AG04449 (cell line): ENCODE data around the gene BBLN.

Experiments used
- CTCF ChIA-PET: fragments of 350-600 bp; formaldehyde crosslinking; extraction: SDS; loops from one replicate; lab custom pipeline; 2021; ENCODE audit warnings: antibody characterized with exemption; lab: Yijun Ruan, JAX
- POLR2A ChIA-PET: fragments of 400-600, 350-600 bp; formaldehyde crosslinking; extraction: SDS; loops from one replicate; lab custom pipeline; 2020; ENCODE audit warnings: antibody characterized with exemption, inconsistent platforms; lab: Yijun Ruan, JAX
- DNase-seq: peaks from one replicate; pipeline ENCODE4 v3.0.0-alpha.2; 2010; ENCODE audit warnings: low read depth, low spot score
- H3K4me3 ChIP-seq: 2 replicates; pipeline ENCODE4 v1.5.1; 2011; ENCODE audit warnings: low read depth, mild to moderate bottlenecking, control low read depth, low read length
- CTCF ChIP-seq: IDR thresholded peaks from one replicate; pipeline ENCODE4 v1.5.1; 2011; ENCODE audit warnings: mild to moderate bottlenecking, moderate library complexity, low read length, control low read depth, inconsistent platforms; ENCODE audit not compliant: insufficient read depth; ENCODE audit errors: missing control alignments

BBLN gene

GRCh38 chr9:128155736-128156500, 4.1 kb upstream of the BBLN start:
- CTCF ChIA-PET, result no interaction called here
- POLR2A ChIA-PET, result no interaction called here
- DNase-seq, result no peak
- H3K4me3 ChIP-seq, result no peak overlapping the region
- no peak for TF ChIP-seq CTCF

- ChIA-PET POLR2A (interaction anchor here (0.6 kb wide), 1 partner anchor 43 kb away, joined by 3 read pairs; no protein-coding TSS in a partner anchor), CTCF (interaction anchor here (1.4 to 2.4 kb wide), 2 partner anchors 35 to 42 kb away, joined by 5 to 9 read pairs; no protein-coding TSS in a partner anchor)
- peak overlapping the region; percentile 61 for H3K4me3 ChIP-seq
- TF ChIP-seq CTCF, result no peak
- DNase-seq, result no peak
Measured at GRCh38 chr9:128159522-128159783, 612 bp upstream of the BBLN start.

GRCh38 chr9:128160603-128160987, 530 bp downstream of the BBLN start:
- no peak for TF ChIP-seq CTCF
- DNase-seq, result no peak
- ChIA-PET POLR2A (interaction anchor here (0.6 to 1.3 kb wide), 2 partner anchors 9 to 42 kb away, joined by 3 read pairs; no protein-coding TSS in a partner anchor), CTCF (interaction anchor here (1.7 to 2.4 kb wide), 2 partner anchors 27 to 43 kb away, joined by 5 to 9 read pairs; no protein-coding TSS in a partner anchor)
- H3K4me3 ChIP-seq, result peak overlapping the region; percentile 81

- POLR2A ChIA-PET, result interaction anchor here (0.6 to 1.3 kb wide), 2 partner anchors 8 to 41 kb away, joined by 3 read pairs; no protein-coding TSS in a partner anchor
- peak overlapping the region; percentile 81; the same call in 1 of the 2 replicates for H3K4me3 ChIP-seq
- CTCF ChIA-PET, result interaction anchor here (0.8 to 2.4 kb wide), 4 partner anchors 19 to 44 kb away, joined by 3 to 9 read pairs (median 4); no protein-coding TSS in a partner anchor
Measured at GRCh38 chr9:128161215-128161902, 1.3 kb downstream of the BBLN start.

GRCh38 chr9:128162215-128163026, 2.4 kb downstream of the BBLN start:
- POLR2A ChIA-PET, result no interaction called here
- CTCF ChIA-PET, result interaction anchor here (0.8 to 1.1 kb wide), 3 partner anchors 12 to 21 kb away, joined by 3 read pairs; no protein-coding TSS in a partner anchor

More at GRCh38 chr9:128161215-128161902, 1.3 kb downstream of the BBLN start:
- no peak for TF ChIP-seq CTCF
- DNase-seq, result no peak

More at GRCh38 chr9:128162215-128163026, 2.4 kb downstream of the BBLN start:
- no peak for TF ChIP-seq CTCF
- DNase-seq, result no peak
- no peak overlapping the region for H3K4me3 ChIP-seq
